GM12875 (cell line): Measurements from ENCODE around the gene AHNAK.

Experiments used
- H3K4me3 ChIP-seq: one replicate; pipeline ENCODE4 v1.5.1; 2011; ENCODE audit warnings: low read depth, low read length, control low read depth
- CTCF ChIP-seq: IDR thresholded peaks from 2 replicates; pipeline ENCODE4 v1.5.1; 2011; ENCODE audit warnings: low read depth, mild to moderate bottlenecking, control low read depth, inconsistent platforms, low read length, moderate library complexity, borderline replicate concordance; ENCODE audit not compliant: insufficient read depth

The AHNAK gene

GRCh38 chr11:62532096-62532495, 14.5 kb downstream of the AHNAK start:
- H3K4me3 ChIP-seq = no peak overlapping the region
- no peak for TF ChIP-seq CTCF

GRCh38 chr11:62516736-62517371, 29.8 kb downstream of the AHNAK start:
- TF ChIP-seq CTCF = no peak
- H3K4me3 ChIP-seq = no peak overlapping the region

GRCh38 chr11:62514151-62514550, 32.5 kb downstream of the AHNAK start:
- H3K4me3 ChIP-seq = no peak overlapping the region

GRCh38 chr11:62513626-62514025, 33.0 kb downstream of the AHNAK start:
- no peak for TF ChIP-seq CTCF
- H3K4me3 ChIP-seq = no peak overlapping the region

More at GRCh38 chr11:62514151-62514550, 32.5 kb downstream of the AHNAK start:
- no peak for TF ChIP-seq CTCF

- H3K4me3 ChIP-seq = no peak overlapping the region
- TF ChIP-seq CTCF = no peak
Measured at GRCh38 chr11:62512961-62513360, 33.6 kb downstream of the AHNAK start.

- TF ChIP-seq CTCF = peak; percentile 56
- no peak overlapping the region for H3K4me3 ChIP-seq
Measured at GRCh38 chr11:62508336-62509058, 38.1 kb downstream of the AHNAK start.

GRCh38 chr11:62507125-62507422, 39.5 kb downstream of the AHNAK start:
- no peak for TF ChIP-seq CTCF
- H3K4me3 ChIP-seq = no peak overlapping the region
